Measurements from ENCODE around the gene GIN1.
"Not testable (repeated sequence)": the region's sequence is repeated elsewhere in the genome, so short reads cannot be mapped to it uniquely, and the experiment has no call there.

Gene GIN1

GRCh38 chr5:103066326-103066725 lies 53.6 kb downstream of the GIN1 start:
- TF ChIP-seq CTCF (conservative IDR thresholded peaks at IDR 0.05) = no peak
- TF ChIP-seq ZFX (IDR thresholded peaks at IDR 0.05) = no peak
- H3K27ac ChIP-seq = no peak overlapping the region

DNA sequence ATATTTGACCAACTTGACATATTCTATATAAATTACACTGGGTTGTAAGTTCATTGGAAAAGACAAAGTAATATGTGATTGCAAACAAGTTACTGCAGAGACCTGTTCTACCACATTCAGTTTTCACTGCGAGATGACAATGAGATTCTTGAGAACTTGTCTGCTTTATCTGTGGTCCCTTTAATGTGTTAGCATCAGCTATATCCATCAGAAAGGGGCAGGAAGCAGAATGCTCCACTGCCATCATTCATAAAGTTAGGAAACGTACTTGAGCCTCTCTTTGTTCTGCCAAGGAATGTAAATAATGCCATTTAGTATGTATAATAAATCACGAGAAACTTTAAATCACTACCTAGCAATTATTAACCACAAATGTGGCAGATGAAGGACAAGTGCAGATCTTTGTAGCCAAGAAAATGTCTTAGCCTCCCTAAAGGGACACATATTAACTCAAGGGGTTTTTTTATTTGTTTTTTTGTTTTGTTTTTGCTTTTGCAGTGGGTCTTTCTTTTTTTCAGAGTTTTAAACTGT lies 59.4 kb downstream of the GIN1 start:
- no peak overlapping the region for H3K27ac ChIP-seq
- TF ChIP-seq CTCF (conservative IDR thresholded peaks at IDR 0.05) = no peak
- TF ChIP-seq ZFX (IDR thresholded peaks at IDR 0.05) = no peak

DNA sequence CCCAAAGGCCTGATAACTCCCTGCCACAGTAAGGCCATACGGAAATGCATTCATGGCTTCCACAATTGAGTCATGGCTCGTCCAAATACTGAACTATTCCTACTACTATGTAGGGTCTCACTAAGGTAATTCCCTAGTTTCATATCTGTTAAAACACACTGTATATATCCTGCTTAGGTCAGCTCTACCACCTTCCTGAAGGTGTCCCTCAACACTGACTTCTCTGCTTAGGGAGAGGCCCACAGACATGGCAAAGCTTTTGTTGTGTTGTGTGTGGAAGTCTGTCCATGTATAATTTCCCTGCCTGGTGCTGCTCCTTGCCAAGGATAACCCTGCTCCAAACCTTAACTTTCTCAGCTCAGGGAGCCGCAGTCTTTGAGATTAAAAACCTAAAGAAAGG lies 60.4 kb downstream of the GIN1 start:
- H3K27ac ChIP-seq = no peak overlapping the region
- no peak for TF ChIP-seq ZFX (IDR thresholded peaks at IDR 0.05)
- no peak for TF ChIP-seq CTCF (conservative IDR thresholded peaks at IDR 0.05)

- TF ChIP-seq ZFX (IDR thresholded peaks at IDR 0.05) (no peak), CTCF (conservative IDR thresholded peaks at IDR 0.05) (no peak)
- H3K27ac ChIP-seq = no peak overlapping the region
These were observed 62.5 kb downstream of the GIN1 start for GRCh38 chr5:103057208-103058130.

- not testable (repeated sequence) for H3K27ac ChIP-seq
These were observed 73.2 kb downstream of the GIN1 start for GRCh38 chr5:103046706-103047105.

GRCh38 chr5:103041071-103041676 lies 78.8 kb downstream of the GIN1 start:
- H3K27ac ChIP-seq = no peak overlapping the region
- TF ChIP-seq ZFX (IDR thresholded peaks at IDR 0.05) (no peak), CTCF (conservative IDR thresholded peaks at IDR 0.05) (peak; percentile 75)

- H3K27ac ChIP-seq = no peak overlapping the region
- TF ChIP-seq ZFX (IDR thresholded peaks at IDR 0.05) = no peak
- TF ChIP-seq CTCF (conservative IDR thresholded peaks at IDR 0.05) = no peak
These were observed 82.1 kb downstream of the GIN1 start for GRCh38 chr5:103037673-103038455.

All from C4-2B (cell line).